ENCODE data around the gene PIK3CD. TPM values are rescaled to one million over a fixed set of nuclear protein-coding genes. Genes with fewer than 3 reads are reported as not detected.

Gene PIK3CD
- total RNA-seq, 1 experiment from 2014 or later, result 0.77 TPM

- POLR2A ChIA-PET, result no interaction called here
- Mint-ChIP-seq H3K36me3 (ENCODE audit: insufficient read depth, unreplicated experiment) (no peaks in the 10 kb centered on the region), H3K27me3 (ENCODE audit: insufficient read depth, unreplicated experiment) (peaks cover 12% of the 10 kb centered on the region), H3K27ac (ENCODE audit: unreplicated experiment) (no peak overlapping the region), H3K4me1 (ENCODE audit: low read depth, unreplicated experiment) (no peaks in the 10 kb centered on the region), H3K4me3 (ENCODE audit: unreplicated experiment) (peak overlapping the region; percentile 65), H3K9me3 (ENCODE audit: unreplicated experiment) (no peaks in the 10 kb centered on the region)
- no TSS peak for BruUV-seq (replicated peaks)
- Histone ChIP-seq H3K4me3 (ENCODE audit: low read depth, low read length) (no peak overlapping the region; the same call in 1 of the 2 replicates), H3K36me3 (ENCODE audit: control insufficient read depth, insufficient read depth, low read length) (no peaks in the 10 kb centered on the region), H3K27me3 (replicated peaks; ENCODE audit: control insufficient read depth, insufficient read depth, low read length) (0 out of 2 replicates have a peak, but pooled peaks cover 2% of the 10 kb centered on the region), H3K4me1 (0 out of 2 replicates have a peak, but pooled peaks cover 7% of the 10 kb centered on the region), H3K9me3 (no peaks in the 10 kb centered on the region)
- CTCF ChIA-PET, result no interaction called here
- intact Hi-C loops (cut with micrococcal nuclease; ENCODE audit: unreplicated experiment), result no loop called here
- no peak for DNase-seq
- no peak for TF ChIP-seq CTCF (IDR thresholded peaks at IDR 0.05; ENCODE audit: insufficient read depth in 1 of 2, low read depth in 1 of 2, low read length in 1 of 2, severe bottlenecking in 1 of 2, unreplicated experiment in 1 of 2)
Observed at GRCh38 chr1:9651220-9651564, 339 bp upstream of the PIK3CD start.

- H3K36me3 ChIP-seq (ENCODE audit: control insufficient read depth, insufficient read depth, low read length), result no peaks in the 10 kb centered on the region
- POLR2A ChIA-PET, result no interaction called here
- no peak overlapping the region for H3K27ac Mint-ChIP-seq (ENCODE audit: unreplicated experiment)
- no peak overlapping the region for H3K4me3 Mint-ChIP-seq (ENCODE audit: unreplicated experiment)
- peak overlapping the region; percentile 18; the same call in 1 of the 2 replicates for H3K4me3 ChIP-seq (ENCODE audit: low read depth, low read length)
- CTCF ChIA-PET, result interaction anchor here (0.7 kb wide), 3 partner anchors 22 to 842 kb away, joined by 3 to 11 read pairs (median 3); no protein-coding TSS in a partner anchor
- peaks cover 12% of the 10 kb centered on the region for H3K27me3 Mint-ChIP-seq (ENCODE audit: insufficient read depth, unreplicated experiment)
- no peak for TF ChIP-seq CTCF (IDR thresholded peaks at IDR 0.05; ENCODE audit: insufficient read depth in 1 of 2, low read depth in 1 of 2, low read length in 1 of 2, severe bottlenecking in 1 of 2, unreplicated experiment in 1 of 2)
- DNase-seq, result no peak
- no TSS peak for BruUV-seq (replicated peaks)
- 0 out of 2 replicates have a peak, but pooled peaks cover 2% of the 10 kb centered on the region for H3K27me3 ChIP-seq (replicated peaks; ENCODE audit: control insufficient read depth, insufficient read depth, low read length)
- H3K4me1 ChIP-seq, result 0 out of 2 replicates have a peak, but pooled peaks cover 7% of the 10 kb centered on the region
- H3K9me3 ChIP-seq, result no peaks in the 10 kb centered on the region
- no peaks in the 10 kb centered on the region for H3K9me3 Mint-ChIP-seq (ENCODE audit: unreplicated experiment)
- H3K36me3 Mint-ChIP-seq (ENCODE audit: insufficient read depth, unreplicated experiment), result no peaks in the 10 kb centered on the region
- intact Hi-C loops (cut with micrococcal nuclease; ENCODE audit: unreplicated experiment), result no loop called here
- no peaks in the 10 kb centered on the region for H3K4me1 Mint-ChIP-seq (ENCODE audit: low read depth, unreplicated experiment)
Observed at GRCh38 chr1:9652379-9653209, 1.1 kb downstream of the PIK3CD start.

GRCh38 chr1:9653210-9653490 lies 1.6 kb downstream of the PIK3CD start:
- POLR2A ChIA-PET, result no interaction called here
- CTCF ChIA-PET, result interaction anchor here (0.7 kb wide), 2 partner anchors 22 to 43 kb away, joined by 3 to 11 read pairs; no protein-coding TSS in a partner anchor
- H3K4me1 Mint-ChIP-seq (ENCODE audit: low read depth, unreplicated experiment), result no peaks in the 10 kb centered on the region
- Histone ChIP-seq H3K4me3 (ENCODE audit: low read depth, low read length) (no peak overlapping the region), H3K4me1 (0 out of 2 replicates have a peak, but pooled peaks cover 7% of the 10 kb centered on the region), H3K27me3 (replicated peaks; ENCODE audit: control insufficient read depth, insufficient read depth, low read length) (0 out of 2 replicates have a peak, but pooled peaks cover 2% of the 10 kb centered on the region), H3K9me3 (no peaks in the 10 kb centered on the region), H3K36me3 (ENCODE audit: control insufficient read depth, insufficient read depth, low read length) (no peaks in the 10 kb centered on the region)
- no TSS peak for BruUV-seq (replicated peaks)
- no peak for DNase-seq
- H3K27me3 Mint-ChIP-seq (ENCODE audit: insufficient read depth, unreplicated experiment), result peaks cover 12% of the 10 kb centered on the region
- TF ChIP-seq CTCF (IDR thresholded peaks at IDR 0.05; ENCODE audit: insufficient read depth in 1 of 2, low read depth in 1 of 2, low read length in 1 of 2, severe bottlenecking in 1 of 2, unreplicated experiment in 1 of 2), result no peak
- no peaks in the 10 kb centered on the region for H3K9me3 Mint-ChIP-seq (ENCODE audit: unreplicated experiment)
- H3K4me3 Mint-ChIP-seq (ENCODE audit: unreplicated experiment), result no peak overlapping the region
- no peak overlapping the region for H3K27ac Mint-ChIP-seq (ENCODE audit: unreplicated experiment)
- no peaks in the 10 kb centered on the region for H3K36me3 Mint-ChIP-seq (ENCODE audit: insufficient read depth, unreplicated experiment)
- intact Hi-C loops (cut with micrococcal nuclease; ENCODE audit: unreplicated experiment), result no loop called here
